ENCODE data around the gene TSPAN1.

The TSPAN1 gene, protein sequence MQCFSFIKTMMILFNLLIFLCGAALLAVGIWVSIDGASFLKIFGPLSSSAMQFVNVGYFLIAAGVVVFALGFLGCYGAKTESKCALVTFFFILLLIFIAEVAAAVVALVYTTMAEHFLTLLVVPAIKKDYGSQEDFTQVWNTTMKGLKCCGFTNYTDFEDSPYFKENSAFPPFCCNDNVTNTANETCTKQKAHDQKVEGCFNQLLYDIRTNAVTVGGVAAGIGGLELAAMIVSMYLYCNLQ

DNA sequence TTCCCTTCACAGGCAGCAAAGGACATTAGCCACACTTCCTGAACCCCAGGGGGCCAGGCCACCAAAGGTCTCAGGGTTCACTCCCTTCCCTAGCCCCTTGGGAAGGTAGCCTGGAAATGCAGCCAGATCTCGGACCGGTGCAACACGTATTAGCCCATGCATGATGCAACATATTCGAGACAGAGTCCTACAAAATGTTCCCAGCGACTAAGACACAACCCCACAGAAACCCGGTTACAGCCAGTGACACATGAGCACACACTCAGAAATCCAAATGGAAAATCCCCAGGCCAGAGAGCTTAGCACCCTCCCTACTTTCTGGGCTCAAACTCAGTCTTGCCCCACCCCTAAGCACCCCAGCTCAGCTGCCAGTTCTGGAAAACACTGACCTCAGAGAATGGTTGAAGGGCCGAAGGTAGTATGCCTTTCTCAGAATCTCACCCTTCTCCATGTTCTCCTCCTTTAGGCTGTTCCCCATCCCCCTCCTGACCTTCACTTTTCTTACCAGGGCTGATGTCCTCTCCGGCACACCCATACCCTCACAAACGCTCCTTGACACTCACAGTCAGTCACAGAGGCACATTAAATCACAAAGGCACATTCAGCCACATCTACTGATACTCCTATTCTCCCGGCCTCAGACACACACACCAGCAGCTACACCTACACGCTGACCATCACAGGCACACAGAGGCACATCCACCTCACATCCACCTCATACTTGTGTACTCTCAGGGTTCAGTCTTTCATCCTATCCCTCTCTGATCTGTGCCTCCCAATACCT lies at the start of gene TSPAN1:
TSPAN1 (plus strand) TSS at position 640 of the 784 bp plus-strand sequence. CDS start 6,021 bp downstream, outside the sequence.
- no peak for DNase-seq (ENCODE audit: low read depth)

DNA sequence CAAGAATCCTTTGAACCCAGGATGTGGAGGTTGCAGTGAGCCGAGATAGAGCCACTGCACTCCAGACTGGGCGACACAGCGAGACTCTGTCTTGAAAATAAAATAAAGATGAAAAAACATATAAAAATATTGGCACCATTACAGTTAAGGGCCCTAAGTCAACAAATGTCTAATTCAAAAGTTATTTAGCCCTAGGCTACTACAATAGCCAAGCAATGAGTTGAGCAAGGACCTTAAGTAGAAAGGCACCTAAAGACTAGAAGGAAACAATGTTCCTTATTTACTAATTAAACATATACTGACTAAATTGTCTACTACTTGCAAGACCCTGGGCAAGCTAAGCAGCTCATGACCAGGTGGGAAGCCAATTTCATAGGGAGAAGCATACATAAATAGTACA lies 46.5 kb upstream of the TSPAN1 start:
- DNase-seq (ENCODE audit: low read depth), result no peak

DNA sequence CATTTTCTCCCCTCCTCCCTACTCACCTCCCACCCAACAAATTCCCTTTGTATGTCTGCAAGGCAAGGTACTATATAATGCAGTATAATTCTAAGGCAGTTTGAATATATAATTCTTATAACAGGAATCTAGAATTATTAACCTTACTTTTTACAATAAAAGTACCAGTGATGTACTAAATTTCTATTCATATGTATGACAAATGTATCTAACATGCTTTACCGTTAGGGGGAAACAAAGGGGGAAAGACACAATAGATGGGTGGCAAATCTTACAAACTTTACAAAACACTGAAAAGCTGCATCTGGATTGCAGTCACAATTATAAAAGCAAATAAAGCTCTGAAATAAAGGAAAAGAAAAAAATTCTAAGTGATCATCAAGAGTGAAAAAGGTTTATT lies 44.8 kb upstream of the TSPAN1 start:
- DNase-seq (ENCODE audit: low read depth), result no peak

DNA sequence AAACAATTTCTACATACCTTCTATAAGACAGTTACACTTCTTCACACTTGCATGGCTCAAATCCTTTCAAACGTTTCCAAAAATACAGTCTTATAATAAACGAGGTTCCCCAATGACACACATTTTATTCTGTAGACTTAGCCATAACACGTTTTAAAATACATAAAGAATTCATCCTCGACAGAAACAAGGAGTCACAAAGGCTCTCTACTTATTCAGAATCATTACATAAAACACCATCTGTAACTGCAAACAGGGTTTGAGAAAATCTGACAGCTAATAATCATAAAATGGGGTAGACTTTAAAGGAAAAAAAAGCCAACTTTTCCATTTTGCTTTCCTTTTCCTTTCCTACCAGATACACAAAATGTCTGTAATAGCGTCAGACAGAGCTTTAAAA lies 44.3 kb upstream of the TSPAN1 start:
- no peak for DNase-seq (ENCODE audit: low read depth)

DNA sequence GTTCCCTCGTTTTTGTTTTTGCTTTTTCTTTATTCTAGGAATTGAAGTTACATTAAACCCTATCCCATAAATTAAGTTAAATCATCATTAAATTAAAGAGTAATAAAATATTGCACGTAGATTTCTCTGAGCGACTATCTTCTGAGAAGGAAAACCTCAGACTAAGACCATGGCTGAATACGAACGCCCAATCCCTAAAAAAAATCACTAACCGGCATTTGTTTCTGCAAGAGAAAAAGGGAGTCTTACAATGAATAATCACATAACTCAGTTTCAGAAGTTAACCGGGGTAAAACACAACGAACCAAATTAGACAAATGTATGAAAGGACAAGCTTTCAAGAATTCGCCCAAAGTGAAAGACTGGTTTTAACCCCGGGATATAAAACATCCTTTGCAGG lies 43.8 kb upstream of the TSPAN1 start:
- DNase-seq (ENCODE audit: low read depth), result no peak

DNA sequence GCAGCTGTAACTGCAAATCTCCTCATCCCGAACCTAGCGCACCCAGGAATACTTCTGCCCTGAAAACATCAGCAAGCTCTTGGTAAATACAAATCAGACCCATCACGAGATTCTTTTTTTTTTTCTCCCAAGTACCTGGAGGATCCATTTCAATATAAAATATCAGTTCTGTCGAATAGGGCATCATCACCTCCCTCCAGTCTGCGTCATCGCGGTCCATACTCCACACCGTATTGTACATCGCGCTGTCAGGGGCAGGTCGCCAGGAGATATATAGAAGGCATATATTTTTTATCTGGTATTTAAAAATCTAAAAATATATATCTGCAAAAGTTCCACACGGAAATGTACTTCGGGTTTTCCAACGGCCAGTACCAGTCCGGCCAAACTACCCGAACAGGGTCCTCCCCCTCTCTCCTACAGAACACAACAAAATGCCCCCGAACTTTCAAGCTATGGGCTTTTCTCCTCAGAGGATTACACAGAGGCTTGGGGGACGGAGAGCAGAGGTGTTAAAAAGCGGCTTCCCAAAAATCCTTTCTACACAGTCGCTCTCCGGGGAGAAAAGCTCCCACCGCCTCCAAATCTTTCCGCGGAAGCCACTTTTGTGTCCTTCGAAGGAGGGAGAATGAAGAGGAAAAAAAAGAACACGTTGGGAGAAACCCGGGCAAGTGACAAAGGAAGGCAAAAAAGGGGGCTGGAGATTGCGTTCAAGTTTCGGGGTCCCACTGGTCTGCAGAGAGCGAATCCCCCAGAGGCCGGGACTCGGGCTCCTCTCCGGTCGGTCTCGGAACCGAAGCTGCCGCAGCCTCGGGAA lies 43.0 kb upstream of the TSPAN1 start:
- no peak for DNase-seq (ENCODE audit: low read depth)

DNA sequence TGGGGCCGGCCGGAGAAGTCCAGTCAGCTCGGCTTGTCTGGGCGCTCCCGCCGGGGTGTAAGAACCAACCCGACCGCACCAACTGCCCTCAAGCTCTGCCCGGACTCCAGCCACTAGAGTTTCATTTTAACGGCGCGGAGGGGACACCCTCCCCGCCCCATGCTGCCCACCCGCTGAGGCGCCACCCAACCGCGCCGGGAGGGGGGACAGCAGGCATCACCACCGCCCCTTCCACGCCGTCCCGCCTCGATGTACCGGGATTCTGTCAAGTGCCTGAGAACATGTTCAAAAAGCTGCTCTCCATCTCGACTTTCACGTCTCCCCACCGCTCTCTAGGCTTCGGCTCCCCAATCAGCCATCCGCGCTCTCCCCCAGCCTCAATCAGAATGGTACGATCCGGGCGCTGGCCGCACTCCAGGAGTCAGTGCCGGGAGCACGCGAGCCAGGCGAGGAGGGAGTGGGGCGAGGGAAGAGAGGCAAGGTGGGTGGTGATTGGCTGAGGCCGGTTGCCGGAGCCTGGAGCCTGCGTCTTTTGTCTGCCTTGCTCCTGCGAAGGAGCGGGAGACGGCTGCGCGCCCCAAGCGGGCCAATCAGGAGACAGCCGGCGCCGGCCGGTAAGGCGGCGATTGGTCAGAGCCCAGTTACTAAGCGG lies 42.2 kb upstream of the TSPAN1 start, which contains the start of gene PIK3R3:
PIK3R3 (minus strand) TSS at position 101 of the 652 bp plus-strand sequence. CDS start 677 bp downstream, outside the sequence.
- peak; percentile 85 for DNase-seq (ENCODE audit: low read depth)

DNA sequence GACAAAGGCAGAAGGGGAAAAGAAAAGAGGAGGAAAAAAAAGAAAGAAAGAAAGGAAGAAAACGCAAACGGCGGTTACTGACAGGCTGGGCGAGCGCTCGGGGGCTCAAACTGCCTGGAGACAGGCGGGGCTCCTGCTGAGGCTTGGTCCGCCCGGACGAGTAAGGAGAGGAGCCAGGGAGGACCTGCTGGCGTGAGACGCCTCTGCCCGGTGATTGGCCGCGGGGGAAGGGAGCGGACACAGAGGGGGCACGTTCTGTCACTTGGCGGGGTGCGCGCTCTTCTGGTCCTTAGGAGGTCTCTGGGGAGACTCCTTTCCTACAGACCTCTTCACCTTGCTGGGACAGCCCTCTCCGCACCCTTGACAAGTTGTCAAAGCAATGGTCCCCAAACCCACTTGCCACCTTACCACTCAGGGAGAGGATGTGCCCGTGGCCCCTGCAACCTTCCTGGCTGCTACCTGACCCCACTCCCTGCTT lies 41.7 kb upstream of the TSPAN1 start:
- no peak for DNase-seq (ENCODE audit: low read depth)

DNA sequence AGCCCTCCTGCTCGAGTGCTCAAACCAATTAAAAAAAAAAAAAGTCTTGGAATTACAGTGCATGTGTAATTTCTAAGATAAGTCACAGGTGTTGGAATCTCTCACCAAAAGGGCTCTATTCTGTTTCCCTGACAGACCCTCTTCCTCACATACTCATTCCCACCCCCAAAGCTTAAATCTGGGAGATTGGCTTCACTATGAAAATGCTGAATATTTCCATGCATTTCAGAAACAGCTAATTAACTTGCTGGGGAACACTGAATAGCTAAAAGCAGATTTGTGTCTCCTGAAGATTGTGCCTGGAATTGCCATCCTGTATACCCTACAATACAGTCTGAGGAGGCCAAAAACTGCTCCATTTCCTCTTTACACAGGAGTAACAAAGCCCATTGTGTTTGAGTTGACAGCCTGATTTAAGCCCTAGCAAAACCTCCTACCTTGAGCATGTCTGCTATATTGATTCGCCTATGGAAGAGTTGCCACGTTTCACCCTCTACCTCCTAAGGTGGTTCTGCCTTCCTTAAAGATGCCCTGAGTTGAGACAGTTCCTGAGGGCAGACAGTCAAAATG lies 41.0 kb upstream of the TSPAN1 start:
- no peak for DNase-seq (ENCODE audit: low read depth)

DNA sequence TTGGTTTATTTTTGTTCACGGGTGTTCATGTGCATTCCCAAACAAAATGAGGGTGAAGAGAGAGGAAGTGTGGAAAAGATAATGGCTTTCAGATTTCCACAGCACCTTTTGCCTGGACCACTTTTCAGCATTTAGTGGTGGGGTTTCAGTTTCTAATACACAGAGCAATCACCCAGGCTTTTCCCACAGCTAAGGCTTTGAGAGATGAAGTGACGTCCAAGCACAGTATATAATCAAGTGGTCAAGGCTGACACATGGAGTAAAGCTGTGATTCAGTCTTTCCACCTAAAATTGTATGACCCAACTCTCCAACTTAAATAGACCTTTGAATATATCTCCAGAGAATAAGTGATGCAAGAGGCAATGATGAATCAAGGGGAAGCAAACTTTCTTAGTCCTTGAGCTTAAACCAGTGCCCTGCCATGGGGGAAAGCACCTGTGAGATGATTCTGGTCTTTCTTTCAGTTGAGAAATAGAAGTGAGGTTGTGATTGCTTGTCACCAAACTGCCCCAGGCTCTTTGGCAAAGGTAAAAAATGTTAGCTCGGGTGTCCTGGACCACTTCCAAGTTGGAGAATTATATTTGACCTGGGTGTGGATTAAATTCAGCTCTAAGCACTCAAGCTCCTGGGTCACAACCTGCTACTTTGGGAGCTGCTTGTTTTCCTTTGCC lies 40.1 kb upstream of the TSPAN1 start:
- DNase-seq (ENCODE audit: low read depth), result no peak

DNA sequence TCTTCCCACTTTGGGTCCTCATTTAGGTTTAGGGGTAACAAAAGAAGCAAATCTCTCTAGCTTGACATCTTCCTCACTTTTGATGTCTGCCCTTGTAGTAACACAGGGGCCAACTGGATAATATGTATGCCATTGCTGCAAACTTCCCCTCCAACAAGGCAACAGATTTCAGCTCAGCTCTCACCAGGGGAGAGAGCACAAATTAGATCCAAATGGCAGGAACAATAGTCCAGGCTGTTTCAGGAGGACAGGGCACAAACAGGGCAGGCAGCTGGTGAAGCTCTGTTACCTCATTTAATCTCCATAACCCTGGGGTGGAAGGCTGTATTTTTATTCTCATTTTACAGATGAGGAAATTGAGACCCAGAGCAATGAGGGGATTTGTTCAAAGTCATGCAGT lies 38.2 kb upstream of the TSPAN1 start:
- DNase-seq (ENCODE audit: low read depth), result no peak

DNA sequence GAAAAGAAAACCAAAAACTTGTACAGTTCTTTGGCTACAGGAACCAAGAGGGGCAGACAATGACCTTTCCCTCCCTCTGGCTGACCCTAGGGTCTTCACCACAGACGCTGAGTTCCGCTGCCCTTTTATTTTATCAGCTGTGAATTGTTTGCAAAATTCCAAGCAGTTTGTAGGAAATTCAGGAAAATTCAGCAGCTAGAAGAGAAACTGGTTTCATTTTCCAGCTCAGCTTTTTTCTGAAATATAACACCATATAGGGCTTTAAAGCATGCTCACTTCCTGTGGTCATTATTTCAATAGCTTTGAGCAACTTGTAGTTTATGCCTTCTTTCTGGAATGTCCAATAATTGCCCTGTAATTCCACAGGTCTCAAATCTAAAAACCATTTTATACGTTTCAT lies 37.0 kb upstream of the TSPAN1 start:
- DNase-seq (ENCODE audit: low read depth), result no peak

DNA sequence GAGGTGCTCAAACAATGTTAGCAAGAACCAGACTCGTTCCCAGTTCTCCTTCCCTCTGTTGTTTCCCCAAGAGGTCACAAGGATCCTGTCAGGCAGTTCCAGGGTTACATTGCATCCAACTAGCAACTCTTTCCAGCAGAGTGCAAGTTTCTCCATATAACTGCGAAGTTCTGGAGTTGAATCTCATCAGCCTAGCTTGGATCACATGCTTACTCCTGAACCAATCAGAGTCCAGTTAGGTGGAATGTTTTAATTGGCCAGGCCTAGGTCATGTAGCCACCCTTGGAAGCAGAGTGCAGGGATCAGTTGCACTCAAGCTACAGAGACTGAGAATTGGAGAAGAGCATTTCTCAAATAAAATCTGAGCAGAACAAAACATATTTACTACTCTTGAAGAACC lies 26.6 kb upstream of the TSPAN1 start:
- no peak for DNase-seq (ENCODE audit: low read depth)

DNA sequence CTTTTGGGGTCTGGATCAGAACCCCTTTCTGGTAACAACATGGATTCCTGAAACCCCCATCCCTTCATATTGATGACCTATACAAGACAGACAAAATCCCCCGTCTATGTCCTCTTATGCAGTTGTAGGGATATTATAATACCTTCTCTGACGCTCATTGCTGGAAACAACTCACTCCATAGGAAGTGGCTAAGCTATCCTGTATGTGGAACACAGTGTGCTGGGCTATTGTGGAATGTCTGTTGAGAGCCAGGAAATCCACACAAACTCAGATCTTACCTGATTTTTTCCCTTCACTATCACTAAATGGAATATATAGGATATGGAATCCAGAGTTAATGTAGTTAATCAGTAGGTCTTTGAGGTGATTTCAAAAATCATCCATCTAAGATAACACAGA lies 24.8 kb upstream of the TSPAN1 start:
- DNase-seq (ENCODE audit: low read depth), result no peak

DNA sequence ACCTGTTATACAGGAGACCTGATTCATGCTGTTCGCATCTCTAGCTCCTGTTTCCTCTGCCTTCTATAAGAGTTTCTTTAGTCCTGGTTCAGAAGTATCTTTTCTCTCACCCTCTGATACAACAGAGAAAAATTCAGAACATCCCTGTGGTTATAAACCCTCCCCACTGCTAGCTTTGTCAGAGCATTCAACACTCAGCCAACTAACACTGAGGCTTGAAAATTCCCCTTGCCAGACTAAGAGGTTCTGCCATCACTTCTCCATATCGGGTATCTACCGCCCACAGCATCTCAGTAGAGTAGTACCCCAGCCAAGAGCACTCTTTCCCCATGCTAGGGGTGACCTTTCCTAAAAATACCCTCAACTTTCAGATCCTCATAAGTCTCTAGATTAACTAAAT lies 22.9 kb upstream of the TSPAN1 start:
- no peak for DNase-seq (ENCODE audit: low read depth)

DNA sequence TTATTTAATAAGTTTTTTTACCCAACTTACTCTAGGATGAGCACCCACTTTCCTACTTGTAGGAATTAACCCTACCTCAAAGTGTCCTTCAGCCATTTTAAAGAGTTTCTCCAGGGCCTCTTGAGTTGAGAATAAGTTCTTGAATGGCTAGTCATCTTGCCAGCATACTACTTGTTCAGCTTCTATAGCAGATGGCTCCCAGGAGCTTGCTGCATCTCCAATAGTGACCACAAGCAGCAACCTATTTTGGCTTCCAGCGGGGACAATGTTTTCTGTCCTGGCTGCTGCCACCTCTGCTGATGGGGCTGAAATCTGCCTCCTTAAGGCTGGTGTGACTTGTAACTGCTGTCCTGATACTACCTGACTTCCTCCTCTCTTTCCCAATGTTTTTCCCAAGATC lies 21.7 kb upstream of the TSPAN1 start:
- DNase-seq (ENCODE audit: low read depth), result no peak

DNA sequence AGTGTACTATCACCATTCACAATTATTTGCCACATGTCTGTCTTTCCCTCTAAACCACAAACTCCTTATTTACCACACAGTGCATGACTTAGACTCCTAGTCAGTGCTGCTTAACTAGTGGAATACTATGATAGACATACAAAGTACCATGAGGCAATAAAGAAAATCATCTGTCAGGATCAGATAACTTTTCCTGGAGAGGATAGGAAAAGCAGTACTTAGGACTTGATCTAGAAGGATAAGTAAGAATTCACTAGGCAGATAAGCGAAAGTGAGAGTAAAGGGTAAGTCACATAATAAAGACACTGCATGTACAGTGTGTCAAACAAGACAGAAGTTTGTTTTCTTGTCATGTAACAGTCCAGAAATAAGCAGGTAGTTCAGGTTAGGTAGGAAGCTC lies 21.2 kb upstream of the TSPAN1 start:
- no peak for DNase-seq (ENCODE audit: low read depth)

DNA sequence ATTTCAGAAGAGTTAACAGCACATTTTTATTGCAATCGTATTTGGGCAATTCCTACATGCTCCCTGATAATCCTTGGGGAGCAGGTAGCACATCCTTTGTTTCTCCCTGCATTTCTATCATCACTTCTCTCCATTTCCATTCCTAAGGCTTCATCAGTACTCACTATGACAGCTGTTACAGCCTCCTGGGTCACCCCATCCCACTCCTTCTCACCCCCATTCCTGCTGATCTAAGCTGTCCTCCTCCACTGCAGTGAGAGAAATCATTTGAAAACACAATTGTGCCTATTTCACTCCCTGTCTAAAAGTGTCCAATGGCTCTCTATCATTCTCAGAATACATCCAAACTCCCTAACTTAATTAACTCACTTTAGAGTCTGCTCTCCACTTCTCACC lies 17.0 kb upstream of the TSPAN1 start:
- DNase-seq (ENCODE audit: low read depth), result no peak

DNA sequence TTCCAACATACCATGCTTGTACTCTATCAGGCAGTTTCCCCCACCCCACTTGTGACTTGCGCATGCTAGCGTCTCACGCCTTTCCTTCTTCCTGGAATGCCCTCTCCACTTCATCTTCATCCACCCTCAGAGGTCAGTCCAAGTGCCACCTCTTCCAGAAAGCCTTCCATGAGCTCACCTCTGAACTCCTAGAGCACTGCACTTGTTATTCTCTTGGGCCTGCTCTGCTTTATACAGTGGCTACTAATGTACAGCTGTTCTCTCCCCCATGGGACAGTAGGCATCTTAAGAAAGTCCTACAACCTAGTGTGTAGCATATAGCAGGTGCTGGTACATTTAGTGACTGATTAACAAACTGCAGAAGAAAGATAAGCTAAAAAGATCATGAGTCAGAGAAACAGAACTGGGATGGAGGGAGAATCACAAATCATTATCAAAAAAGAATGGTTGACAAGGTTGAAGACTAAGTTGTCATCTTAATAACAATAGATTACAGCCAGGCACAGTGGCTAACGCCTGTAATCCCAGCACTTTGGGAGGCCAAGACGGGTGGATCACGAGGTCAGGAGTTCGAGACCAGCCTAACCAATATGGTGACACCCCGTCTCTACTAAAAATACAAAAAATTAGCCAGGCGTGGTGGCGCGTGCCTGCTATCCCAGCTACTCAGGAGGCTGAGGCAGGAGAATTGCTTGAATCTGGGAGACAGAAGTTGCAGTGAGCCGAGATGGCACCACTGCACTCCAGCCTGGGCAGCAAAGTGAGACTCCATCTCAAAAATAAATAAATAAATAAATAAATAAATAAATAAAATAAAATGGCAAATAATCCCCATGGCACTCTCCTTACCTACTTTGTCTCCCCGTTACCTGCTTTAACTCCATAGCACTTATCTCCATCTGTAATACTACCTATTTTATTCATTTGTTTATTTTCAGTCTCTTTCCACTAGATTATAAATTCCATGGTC lies 16.3 kb upstream of the TSPAN1 start:
- DNase-seq (ENCODE audit: low read depth), result no peak

DNA sequence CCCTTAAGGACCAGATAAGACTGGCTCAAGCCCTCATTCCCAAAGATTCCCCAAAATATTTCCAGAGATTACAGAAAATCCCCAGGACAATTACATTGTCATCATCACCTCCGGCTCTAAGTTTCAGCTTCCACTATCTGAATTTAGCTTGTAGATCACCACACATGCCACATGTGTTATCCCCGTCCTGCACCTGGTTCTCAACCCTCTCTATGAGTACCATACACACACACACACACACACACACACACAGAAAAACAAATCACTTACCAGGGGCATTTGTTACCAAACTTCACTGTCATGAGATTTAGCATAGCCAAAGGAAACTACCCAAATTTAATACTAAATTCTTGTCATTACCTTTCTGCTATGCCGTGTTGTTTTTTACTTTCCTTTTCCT lies 15.4 kb upstream of the TSPAN1 start:
- no peak for DNase-seq (ENCODE audit: low read depth)
